H1 (cell line): ENCODE results near the gene CD247. TPM values are rescaled to one million over a fixed set of nuclear protein-coding genes. Genes with fewer than 3 reads are reported as not detected.
A peak's percentile ranks its signal among the peaks of the same experiment; 100 is the strongest.

ENCODE experiments used
- CTCF ChIA-PET: fragments of 300-600 bp; sonication (Branson Sonifier 250); formaldehyde crosslinking; loops from one replicate; lab custom pipeline; 2021; ENCODE audit not compliant: partially characterized antibody; lab: Charles Lee
- POLR2A ChIA-PET: fragments of 300-600 bp; sonication (Branson Sonifier 250); formaldehyde crosslinking; loops from one replicate; lab custom pipeline; 2021; ENCODE audit warnings: inconsistent platforms; ENCODE audit not compliant: partially characterized antibody; lab: Charles Lee
- DNase-seq, 2 experiments: peaks; one replicate each; pipeline versions ENCODE4 v3.0.0 to v3.0.0-alpha.2; 2010 to 2022; ENCODE audit warnings: low spot score in 2 of 2, low read depth in 1 of 2, mixed read lengths in 1 of 2
- FAIRE-seq: peaks from 2 replicates; lab custom pipeline; 2011; peaks lifted over from hg19 to GRCh38; lab: Jason Lieb, UNC
- H2AFZ ChIP-seq: 2 replicates; pipeline ENCODE4 v1.8.1; 2012; ENCODE audit warnings: low read length, inconsistent platforms
- H2AK5ac ChIP-seq: 2 replicates; pipeline ENCODE4 v1.6.1; 2013; ENCODE audit warnings: low read depth, low read length
- H2BK120ac ChIP-seq: replicated peaks from 2 replicates; pipeline ENCODE3; 2013; ENCODE audit warnings: low read depth, low read length, inconsistent platforms
- H2BK12ac ChIP-seq: 2 replicates; pipeline ENCODE4 v1.6.1; 2013; ENCODE audit warnings: low read depth, low read length
- H2BK15ac ChIP-seq: 2 replicates; pipeline ENCODE4 v1.6.1; 2013; ENCODE audit warnings: low read length
- H2BK20ac ChIP-seq: 2 replicates; pipeline ENCODE4 v1.6.1; 2013; ENCODE audit warnings: low read length
- H2BK5ac ChIP-seq: 2 replicates; pipeline ENCODE4 v1.6.1; 2013; ENCODE audit warnings: low read depth, low read length
- H3K14ac ChIP-seq: 2 replicates; pipeline ENCODE4 v1.6.1; 2013; ENCODE audit warnings: inconsistent platforms; ENCODE audit not compliant: insufficient read length
- H3K18ac ChIP-seq: 2 replicates; pipeline ENCODE4 v1.6.1; 2013; ENCODE audit warnings: low read length; ENCODE audit errors: extremely low read depth
- H3K23ac ChIP-seq: 2 replicates; pipeline ENCODE4 v1.6.1; 2013; ENCODE audit warnings: inconsistent platforms; ENCODE audit not compliant: insufficient read length
- H3K23me2 ChIP-seq: 2 replicates; pipeline ENCODE4 v1.6.1; 2013; ENCODE audit warnings: low read depth, low read length
- H3K27ac ChIP-seq: 2 replicates; pipeline ENCODE4 v1.6.1; 2011; ENCODE audit warnings: low read depth, low read length, inconsistent platforms
- H3K27me3 ChIP-seq, 4 experiments: replicated peaks in 1 of 4; 1 replicate in 1 of 4; 2 replicates in 3 of 4; pipeline versions ENCODE4 v1.6.1 to v1.8.1; 2011 to 2013; ENCODE audit warnings: low read length in 3 of 4, mild to moderate bottlenecking in 3 of 4, inconsistent platforms in 2 of 4, mixed read lengths in 2 of 4, moderate library complexity in 1 of 4; ENCODE audit not compliant: control insufficient read depth in 3 of 4, insufficient read depth in 3 of 4; ENCODE audit errors: extremely low read depth in 1 of 4
- H3K36me3 ChIP-seq, 4 experiments: 2 replicates each; pipeline versions ENCODE4 v1.6.1 to v1.8.1; 2011 to 2013; ENCODE audit warnings: mild to moderate bottlenecking in 4 of 4, low read length in 3 of 4, moderate library complexity in 2 of 4, control low read depth in 1 of 4, inconsistent platforms in 1 of 4; ENCODE audit not compliant: insufficient read depth in 4 of 4, control insufficient read depth in 2 of 4
- H3K4ac ChIP-seq: replicated peaks from 2 replicates; pipeline ENCODE3; 2013; ENCODE audit warnings: low read length, low read depth, mixed read lengths, inconsistent platforms; ENCODE audit not compliant: insufficient read length
- H3K4me1 ChIP-seq, 4 experiments: replicated peaks in 1 of 4; 1 replicate in 1 of 4; 2 replicates in 3 of 4; pipeline versions ENCODE4 v1.6.1 to v1.8.1; 2011 to 2013; ENCODE audit warnings: low read length in 3 of 4, inconsistent platforms in 2 of 4, mixed read lengths in 1 of 4; ENCODE audit not compliant: insufficient read depth in 4 of 4, control insufficient read depth in 3 of 4
- H3K4me2 ChIP-seq, 2 experiments: 2 replicates each; pipeline versions ENCODE4 v1.6.1 to v1.8.1; 2011 to 2013; ENCODE audit warnings: low read depth in 2 of 2, low read length in 2 of 2, control low read depth in 1 of 2, inconsistent platforms in 1 of 2, mild to moderate bottlenecking in 1 of 2; ENCODE audit not compliant: insufficient read depth in 1 of 2
- H3K4me3 ChIP-seq, 4 experiments: fragments of 200-600, 300-600 bp in 1 of 4; sonication (generic), shearing (Covaris generic), sonication (Bioruptor Twin) in 1 of 4; 2 replicates each; pipeline versions ENCODE4 v1.5.1 to v1.8.1; 2011 to 2016; ENCODE audit warnings: low read length in 4 of 4, low read depth in 3 of 4, control low read depth in 2 of 4, inconsistent platforms in 2 of 4, mild to moderate bottlenecking in 2 of 4, mixed read lengths in 1 of 4, moderate library complexity in 1 of 4; ENCODE audit not compliant: insufficient read depth in 2 of 4; ENCODE audit errors: extremely low read depth in 1 of 4
- H3K56ac ChIP-seq: replicated peaks from 2 replicates; pipeline ENCODE3; 2013; ENCODE audit warnings: low read depth, mild to moderate bottlenecking, mixed read lengths, low read length, inconsistent platforms; ENCODE audit not compliant: insufficient read length
- H3K79me1 ChIP-seq: 2 replicates; pipeline ENCODE4 v1.6.1; 2013; ENCODE audit warnings: low read depth, low read length, control low read depth
- H3K79me2 ChIP-seq, 2 experiments: 2 replicates each; pipeline versions ENCODE4 v1.6.1 to v1.8.1; 2012 to 2013; ENCODE audit warnings: low read length in 2 of 2, mild to moderate bottlenecking in 2 of 2, inconsistent platforms in 1 of 2; ENCODE audit not compliant: insufficient read depth in 2 of 2, control insufficient read depth in 1 of 2
- H3K9ac ChIP-seq, 4 experiments: replicated peaks in 1 of 4; 1 replicate in 1 of 4; 2 replicates in 3 of 4; pipeline versions ENCODE4 v1.6.1 to v1.8.1; 2011 to 2013; ENCODE audit warnings: low read depth in 3 of 4, low read length in 3 of 4, control low read depth in 2 of 4, mild to moderate bottlenecking in 2 of 4, moderate library complexity in 2 of 4, inconsistent platforms in 1 of 4; ENCODE audit errors: extremely low read depth in 1 of 4
- H3K9me3 ChIP-seq, 2 experiments: 2 replicates each; pipeline versions ENCODE4 v1.6.1 to v1.8.1; 2012 to 2013; ENCODE audit warnings: mild to moderate bottlenecking in 2 of 2, moderate library complexity in 2 of 2, control low read depth in 1 of 2, inconsistent platforms in 1 of 2, low read depth in 1 of 2, low read length in 1 of 2, mixed read lengths in 1 of 2; ENCODE audit not compliant: insufficient read depth in 2 of 2
- H4K20me1 ChIP-seq, 2 experiments: replicated peaks in 1 of 2; 2 replicates each; pipeline versions ENCODE3 to v1.8.1; 2011 to 2013; ENCODE audit warnings: inconsistent platforms in 2 of 2, low read length in 2 of 2, mild to moderate bottlenecking in 1 of 2; ENCODE audit not compliant: insufficient read depth in 2 of 2, control insufficient read depth in 1 of 2
- H4K5ac ChIP-seq: 2 replicates; pipeline ENCODE4 v1.6.1; 2013; ENCODE audit warnings: low read length, low read depth, mixed read lengths, inconsistent platforms; ENCODE audit not compliant: insufficient read length
- H4K8ac ChIP-seq: 2 replicates; pipeline ENCODE4 v1.8.0; 2013; ENCODE audit warnings: mild to moderate bottlenecking, moderate library complexity, low read length, inconsistent platforms; ENCODE audit not compliant: insufficient read depth; ENCODE audit errors: extremely low read depth
- H4K91ac ChIP-seq: replicated peaks from 2 replicates; pipeline ENCODE3; 2013; ENCODE audit warnings: low read length, mixed read lengths, inconsistent platforms; ENCODE audit not compliant: insufficient read length
- ATF3 ChIP-seq: IDR thresholded peaks from 2 replicates; pipeline ENCODE4 v1.6.1; 2011; ENCODE audit warnings: low read depth, mild to moderate bottlenecking, low read length; ENCODE audit not compliant: insufficient read depth
- BRCA1 ChIP-seq: IDR thresholded peaks from 2 replicates; pipeline ENCODE4 v1.6.1; 2012; ENCODE audit warnings: low read depth, low read length, improper control_type of control experiment
- CBX8 ChIP-seq: fragments of 300-800, 300-1000 bp; sonication (generic); IDR thresholded peaks from 2 replicates; pipeline ENCODE4 v1.7.1; 2016; ENCODE audit warnings: low read depth, low read length, borderline replicate concordance
- CTCF ChIP-seq, 3 experiments: IDR thresholded peaks; 1 replicate in 2 of 3; 2 replicates in 1 of 3; pipeline versions ENCODE4 v1.5.1 to v1.6.1; 2011; ENCODE audit warnings: low read length in 3 of 3, mild to moderate bottlenecking in 3 of 3, inconsistent platforms in 2 of 3, low read depth in 1 of 3, moderate library complexity in 1 of 3; ENCODE audit not compliant: insufficient read depth in 1 of 3; ENCODE audit errors: control extremely low read depth in 1 of 3
- GTF2F1 ChIP-seq: IDR thresholded peaks from 2 replicates; pipeline ENCODE4 v1.6.1; 2012; ENCODE audit warnings: low read depth, low read length, improper control_type of control experiment, borderline replicate concordance
- POU5F1 ChIP-seq: IDR thresholded peaks from 2 replicates; pipeline ENCODE4 v1.6.1; 2011; ENCODE audit warnings: low read depth, mild to moderate bottlenecking, low read length, moderate library complexity
- RBBP5 ChIP-seq: IDR thresholded peaks from 2 replicates; pipeline ENCODE4 v1.7.1; 2012; ENCODE audit warnings: low read depth, mild to moderate bottlenecking, inconsistent platforms, low read length, moderate library complexity, borderline replicate concordance
- SP4 ChIP-seq: IDR thresholded peaks from 2 replicates; pipeline ENCODE4 v1.6.1; 2012; ENCODE audit warnings: low read length, inconsistent platforms
- TAF1 ChIP-seq: IDR thresholded peaks from 2 replicates; pipeline ENCODE4 v1.6.1; 2011; ENCODE audit warnings: mild to moderate bottlenecking, low read depth, low read length
- TCF12 ChIP-seq: IDR thresholded peaks from 2 replicates; pipeline ENCODE4 v1.6.1; 2011; ENCODE audit warnings: low read depth, mild to moderate bottlenecking, low read length
- WGBS, 2 experiments: shearing (Covaris generic) in 1 of 2; methylation state at CpG; one replicate each; pipeline versions ENCODE4 v1.1.6 to v1.1.7; 2013 to 2015; ENCODE audit warnings: low lambda C conversion rate in 2 of 2, mixed read lengths in 2 of 2, inconsistent platforms in 1 of 2, low coverage in 1 of 2, missing lambda C conversion rate in 1 of 2; ENCODE audit not compliant: insufficient replicate concordance in 2 of 2, insufficient coverage in 1 of 2, insufficient read length in 1 of 2; ENCODE audit errors: extremely low coverage in 1 of 2, missing lambda C conversion rate in 1 of 2; 5-methylcytosine and 5-hydroxymethylcytosine counted together
- polyA plus RNA-seq, 7 experiments: library from polyadenylated mRNA; depleted of rRNA in 3 of 7; stranded (reverse) in 5 of 7; unstranded in 2 of 7; fragments of >200 nt in 5 of 7; fragments of 200-250 nt in 2 of 7; gene quantifications; 1 replicate in 5 of 7; 2 replicates in 1 of 7; 4 replicates in 1 of 7; pipeline versions ENCODE4 v1.2.1 to v1.2.3, GENCODE V29; 2011 to 2013; ENCODE audit warnings: missing spikeins in 2 of 7, mixed read lengths in 2 of 7
- total RNA-seq: library from RNA; stranded (reverse); fragmentation: NEBNext Ultra II Directional; extraction: Animal tissue kit (Norgen Biotek cat#: 25700); gene quantifications from 2 replicates; pipeline ENCODE4 v1.2.1, GENCODE V29; 2021

The CD247 gene
- total and polyA plus RNA-seq, 2 of the 8 experiments (the other 6 are each of a cell fraction or from before 2014, with no cell fraction given) = 2.0 to 2.2 TPM

- WGBS, 2 experiments = 82% methylated on average over 10 of the region's 10 CpGs; no CpG with 5 or more reads in 1 of the 2 experiments
- H3K18ac ChIP-seq = no peak overlapping the region
- TF ChIP-seq CTCF (IDR thresholded peaks at IDR 0.05; ENCODE audit: control extremely low read depth in 1 of 3, insufficient read depth in 1 of 3, low read depth in 1 of 3, low read length in 3 of 3) = no peak
- no peak for TF ChIP-seq ATF3
- TF ChIP-seq SP4 = no peak
- TF ChIP-seq GTF2F1 = no peak
- no peak for TF ChIP-seq BRCA1
- TF ChIP-seq POU5F1 = no peak
- no peak for TF ChIP-seq CBX8
- TF ChIP-seq TAF1 = no peak
- TF ChIP-seq RBBP5 = no peak
- TF ChIP-seq TCF12 = no peak
These were observed 38.9 kb downstream of the CD247 start for GRCh38 chr1:167479331-167479979.

More at GRCh38 chr1:167479331-167479979, 38.9 kb downstream of the CD247 start:
- H3K4me2 ChIP-seq = no peak overlapping the region
- H2BK20ac ChIP-seq = no peak overlapping the region
- DNase-seq = no peak
- H3K27ac ChIP-seq = no peak overlapping the region
- H3K4me1 ChIP-seq = no peaks in the 10 kb centered on the region
- no peak overlapping the region for H2BK15ac ChIP-seq
- H3K4ac ChIP-seq = no peak overlapping the region
- H4K20me1 ChIP-seq = no peaks in the 10 kb centered on the region
- no peak for FAIRE-seq
- H3K36me3 ChIP-seq = no peaks in the 10 kb centered on the region
- no peak overlapping the region for H4K91ac ChIP-seq
- no peak overlapping the region for H3K14ac ChIP-seq
- no peak overlapping the region; the same call in 1 of the 2 replicates for H4K8ac ChIP-seq
- no peaks in the 10 kb centered on the region for H3K9me3 ChIP-seq
- ChIA-PET POLR2A (no interaction called here), CTCF (interaction anchor here (0.5 to 2.1 kb wide), 5 partner anchors 9 to 73 kb away, joined by 3 to 5 read pairs (median 3); no protein-coding TSS in a partner anchor)
- no peak overlapping the region for H3K9ac ChIP-seq
- no peak overlapping the region for H3K4me3 ChIP-seq
- no peaks in the 10 kb centered on the region for H3K23me2 ChIP-seq
- no peak overlapping the region for H3K56ac ChIP-seq
- H2BK5ac ChIP-seq = no peak overlapping the region
- no peaks in the 10 kb centered on the region for H3K79me2 ChIP-seq
- no peak overlapping the region for H2AK5ac ChIP-seq
- H2BK12ac ChIP-seq = peak overlapping the region; percentile 42; the same call in 1 of the 2 replicates
- H3K79me1 ChIP-seq = no peaks in the 10 kb centered on the region
- H4K5ac ChIP-seq = no peak overlapping the region
- H2BK120ac ChIP-seq = no peak overlapping the region
- 0 out of 2 replicates have a peak overlapping the region, but pooled peaks have one; percentile 38 for H2AFZ ChIP-seq
- no peaks in the 10 kb centered on the region for H3K27me3 ChIP-seq
- H3K23ac ChIP-seq = no peak overlapping the region
